K562 (cell line): ENCODE results near the gene GADD45G. TPM values are rescaled to one million over a fixed set of nuclear protein-coding genes. Genes with fewer than 3 reads are reported as not detected.

ENCODE experiments used
- ATAC-seq: fragments of 200-7000 bp; cut with Tn5 transposase; 3 replicates; pipeline ENCODE4 v1.9.1; 2020; ENCODE audit warnings: moderate library complexity
- BruUV-seq: library from RNA; stranded (reverse); fragments of 400-500 nt; replicated peaks from 2 replicates; lab custom pipeline; 2021; lab: Mats Ljungman, UMichigan
- CTCF ChIA-PET: fragments of 300-600 bp; formaldehyde crosslinking; extraction: SDS; loops from one replicate; lab custom pipeline; 2021; ENCODE audit warnings: low intra/inter-chr PET ratio; lab: Yijun Ruan, JAX
- POLR2A ChIA-PET: fragments of 300-600, 350-650 bp; sonication (Branson Sonifier 250); formaldehyde crosslinking; extraction: SDS; loops from one replicate; lab custom pipeline; 2021; ENCODE audit warnings: antibody characterized with exemption, inconsistent platforms; lab: Yijun Ruan, JAX
- DNase-seq, 4 experiments: peaks; one replicate each; pipeline versions ENCODE4 v3.0.0 to v3.0.0-alpha.2; 2011 to 2018; ENCODE audit warnings: low spot score in 3 of 4, mixed read lengths in 3 of 4; ENCODE audit errors: extremely low read depth in 1 of 4
- FAIRE-seq: peaks from 2 replicates; lab custom pipeline; 2011; peaks lifted over from hg19 to GRCh38; lab: Jason Lieb, UNC
- H2AFZ ChIP-seq: 2 replicates; pipeline ENCODE4 v1.6.0; 2011; ENCODE audit warnings: low read depth, low read length, control low read depth, inconsistent platforms
- H3K27ac ChIP-seq: fragments of 200-600 bp; 3 replicates; pipeline ENCODE4 v1.8.0; 2011; ENCODE audit warnings: low read depth, mild to moderate bottlenecking, control low read depth, inconsistent platforms, low read length, moderate library complexity, mixed read lengths; ENCODE audit errors: extremely low read depth
- H3K27me3 ChIP-seq, 2 experiments: fragments of 300-600 bp in 1 of 2; 2 replicates in 1 of 2; 3 replicates in 1 of 2; pipeline versions ENCODE4 v1.6.0 to v1.8.0; 2011; ENCODE audit warnings: inconsistent platforms in 2 of 2, low read length in 2 of 2, mild to moderate bottlenecking in 1 of 2, mixed read lengths in 1 of 2, moderate library complexity in 1 of 2; ENCODE audit not compliant: control insufficient read depth in 2 of 2, insufficient read depth in 2 of 2
- H3K36me3 ChIP-seq: fragments of 300-600 bp; 3 replicates; pipeline ENCODE4 v1.8.0; 2011; ENCODE audit warnings: mild to moderate bottlenecking, low read length, inconsistent platforms; ENCODE audit not compliant: control insufficient read depth, insufficient read depth
- H3K4me1 ChIP-seq, 2 experiments: fragments of 200-600 bp in 1 of 2; replicated peaks in 1 of 2; 2 replicates in 1 of 2; 3 replicates in 1 of 2; pipeline versions ENCODE4 v1.5.1 to v1.8.0; 2011; ENCODE audit warnings: inconsistent platforms in 2 of 2, low read length in 2 of 2, mild to moderate bottlenecking in 1 of 2, mixed read lengths in 1 of 2, moderate library complexity in 1 of 2; ENCODE audit not compliant: control insufficient read depth in 2 of 2, insufficient read depth in 2 of 2
- H3K4me2 ChIP-seq: 2 replicates; pipeline ENCODE4 v1.6.1; 2011; ENCODE audit warnings: low read length, control low read depth, inconsistent platforms, mixed read lengths; ENCODE audit not compliant: insufficient read depth
- H3K4me3 ChIP-seq: fragments of 200-600 bp; sonication (generic), shearing (Covaris generic); 2 replicates; pipeline ENCODE4 v1.5.1; 2016; ENCODE audit warnings: control low read depth, inconsistent platforms
- H3K79me2 ChIP-seq: fragments of 200-600 bp; 3 replicates; pipeline ENCODE4 v1.8.0; 2011; ENCODE audit warnings: low read length, inconsistent platforms; ENCODE audit not compliant: control insufficient read depth, insufficient read depth
- H3K9ac ChIP-seq, 2 experiments: 2 replicates each; pipeline versions ENCODE4 v1.6.0 to v1.6.1; 2011; ENCODE audit warnings: low read depth in 2 of 2, low read length in 2 of 2, control low read depth in 1 of 2, inconsistent platforms in 1 of 2, mild to moderate bottlenecking in 1 of 2, mixed read lengths in 1 of 2; ENCODE audit not compliant: insufficient read depth in 1 of 2
- H3K9me1 ChIP-seq: one replicate; pipeline ENCODE4 v1.6.0; 2011; ENCODE audit warnings: inconsistent platforms, mild to moderate bottlenecking, low read length, moderate library complexity; ENCODE audit not compliant: control insufficient read depth, insufficient read depth
- H3K9me3 ChIP-seq: replicated peaks from 2 replicates; pipeline ENCODE4 v1.5.1; 2011; ENCODE audit warnings: low read depth, low read length, inconsistent platforms; ENCODE audit not compliant: control insufficient read depth, insufficient read depth
- H4K20me1 ChIP-seq: replicated peaks from 2 replicates; pipeline ENCODE4 v1.6.1; 2011; ENCODE audit warnings: low read length, inconsistent platforms, mixed read lengths; ENCODE audit not compliant: control insufficient read depth, insufficient read depth
- CREB3 ChIP-seq: fragments of 450-650 bp; conservative IDR thresholded peaks from 2 replicates; pipeline ENCODE4 v1.6.1; 2016; ENCODE audit warnings: missing genetic modification characterization, low read depth, mild to moderate bottlenecking, missing compliant biosample characterization, moderate library complexity
- FIP1L1 ChIP-seq: fragments of 200-400 bp; formaldehyde crosslinking; IDR thresholded peaks from 2 replicates; pipeline ENCODE4 v1.6.1; 2018; ENCODE audit warnings: mild to moderate bottlenecking, low read depth, low read length; ENCODE audit not compliant: poor library complexity, severe bottlenecking
- HLTF ChIP-seq: fragments of 450-650 bp; IDR thresholded peaks from 2 replicates; pipeline ENCODE4 v1.6.1; 2016
- KDM2B ChIP-seq: fragments of 250-450 bp; sonication (Bioruptor Pico); IDR thresholded peaks from 2 replicates; pipeline ENCODE4 v1.8.0; 2021; ENCODE audit warnings: mild to moderate bottlenecking, moderate library complexity
- MTF1 ChIP-seq: fragments of 250-450 bp; sonication (Bioruptor Pico); IDR thresholded peaks from 2 replicates; pipeline ENCODE4 v1.9.0; 2021; ENCODE audit warnings: moderate library complexity, mild to moderate bottlenecking, inconsistent platforms, borderline replicate concordance
- NCOA6 ChIP-seq: fragments of 450-650 bp; IDR thresholded peaks from 2 replicates; pipeline ENCODE4 v1.6.1; 2017; ENCODE audit warnings: mild to moderate bottlenecking
- PHF8 ChIP-seq: fragments of 200-600 bp; sonication (generic); IDR thresholded peaks from 2 replicates; pipeline ENCODE4 v1.6.1; 2012; ENCODE audit warnings: mixed run types, mild to moderate bottlenecking, inconsistent platforms, low read length, moderate library complexity, borderline replicate concordance
- SIN3B ChIP-seq: fragments of 450-650 bp; IDR thresholded peaks from 2 replicates; pipeline ENCODE4 v1.6.1; 2017; ENCODE audit warnings: low read depth, mild to moderate bottlenecking, moderate library complexity
- SMARCA4 ChIP-seq: fragments of 450-650 bp; IDR thresholded peaks from 2 replicates; pipeline ENCODE4 v1.6.1; 2016
- SNRNP70 ChIP-seq: fragments of 200-400 bp; formaldehyde crosslinking; optimal IDR thresholded peaks from 2 replicates; pipeline ENCODE3; 2017; ENCODE audit warnings: low read depth, low read length
- ZKSCAN3 ChIP-seq: fragments of 250-450 bp; sonication (Bioruptor Pico); IDR thresholded peaks from 2 replicates; pipeline ENCODE4 v1.4.0; 2020
- ZNF184 ChIP-seq: sonication (generic); formaldehyde crosslinking; IDR thresholded peaks from 2 replicates; pipeline ENCODE4 v1.5.0; 2020; ENCODE audit warnings: missing genetic modification reagents
- ZNF444 ChIP-seq: fragments of 250-450 bp; sonication (Bioruptor Pico); IDR thresholded peaks from 2 replicates; pipeline ENCODE4 v1.4.0; 2020; ENCODE audit warnings: mild to moderate bottlenecking, moderate library complexity
- WGBS: fragments of 100-300 bp; shearing (Covaris generic); methylation state at CpG from one replicate; pipeline ENCODE4 v1.1.6; 2016; ENCODE audit warnings: low coverage, mixed read lengths; ENCODE audit not compliant: insufficient coverage; ENCODE audit errors: missing lambda C conversion rate; 5-methylcytosine and 5-hydroxymethylcytosine counted together
- in situ Hi-C: fragments of 300-500 bp; cut with MboI; formaldehyde crosslinking; loops from 4 replicates; pipeline ENCODE4 v1.15.0; 2018; ENCODE audit warnings: inconsistent platforms, mixed read lengths
- intact Hi-C: fragments of 100-400 bp; cut with micrococcal nuclease; formaldehyde crosslinking; loops from 2 replicates; pipeline ENCODE4 v1.14.2; 2022
- polyA plus RNA-seq, 8 experiments: library from polyadenylated mRNA; depleted of rRNA in 4 of 8; stranded (reverse) in 5 of 8; unstranded in 3 of 8; fragments of >200 nt; fragmentation: Nextera tagmentation in 2 of 8; fragmentation: Illumina TruSeq in 1 of 8; extraction: Ambion mirVana in 2 of 8; extraction: Trizol in 1 of 8; gene quantifications; 2 replicates each; pipeline versions ENCODE4 v1.2.1 to v1.2.3, GENCODE V29; 2011 to 2014; ENCODE audit warnings: inconsistent platforms in 1 of 8, missing spikeins in 1 of 8
- total RNA-seq, 7 experiments: library from RNA; depleted of rRNA in 6 of 7; stranded (reverse); fragments of >200 nt in 6 of 7; fragmentation: Illumina TruSeq in 2 of 7; extraction: Trizol in 2 of 7; gene quantifications; 2 replicates each; pipeline versions ENCODE4 v1.2.1 to v1.2.3, GENCODE V29; 2011 to 2021; ENCODE audit warnings: low replicate concordance in 1 of 7
- TF ChIP-seq, protein P1 (sequence below): fragments of 450-650 bp; IDR thresholded peaks from 2 replicates; pipeline ENCODE4 v1.7.0; 2016; ENCODE audit warnings: borderline replicate concordance
- TF ChIP-seq, protein P2 (sequence below): fragments of 250-450 bp; sonication (Bioruptor Pico); IDR thresholded peaks from 2 replicates; pipeline ENCODE4 v1.5.0; 2021; ENCODE audit warnings: mild to moderate bottlenecking, moderate library complexity

The GADD45G gene
- total and polyA plus RNA-seq, 9 of the 15 experiments (the other 6 are each of a cell fraction or from before 2014, with no cell fraction given) = 0.20 to 0.34 TPM; not detected in 7

DNA sequence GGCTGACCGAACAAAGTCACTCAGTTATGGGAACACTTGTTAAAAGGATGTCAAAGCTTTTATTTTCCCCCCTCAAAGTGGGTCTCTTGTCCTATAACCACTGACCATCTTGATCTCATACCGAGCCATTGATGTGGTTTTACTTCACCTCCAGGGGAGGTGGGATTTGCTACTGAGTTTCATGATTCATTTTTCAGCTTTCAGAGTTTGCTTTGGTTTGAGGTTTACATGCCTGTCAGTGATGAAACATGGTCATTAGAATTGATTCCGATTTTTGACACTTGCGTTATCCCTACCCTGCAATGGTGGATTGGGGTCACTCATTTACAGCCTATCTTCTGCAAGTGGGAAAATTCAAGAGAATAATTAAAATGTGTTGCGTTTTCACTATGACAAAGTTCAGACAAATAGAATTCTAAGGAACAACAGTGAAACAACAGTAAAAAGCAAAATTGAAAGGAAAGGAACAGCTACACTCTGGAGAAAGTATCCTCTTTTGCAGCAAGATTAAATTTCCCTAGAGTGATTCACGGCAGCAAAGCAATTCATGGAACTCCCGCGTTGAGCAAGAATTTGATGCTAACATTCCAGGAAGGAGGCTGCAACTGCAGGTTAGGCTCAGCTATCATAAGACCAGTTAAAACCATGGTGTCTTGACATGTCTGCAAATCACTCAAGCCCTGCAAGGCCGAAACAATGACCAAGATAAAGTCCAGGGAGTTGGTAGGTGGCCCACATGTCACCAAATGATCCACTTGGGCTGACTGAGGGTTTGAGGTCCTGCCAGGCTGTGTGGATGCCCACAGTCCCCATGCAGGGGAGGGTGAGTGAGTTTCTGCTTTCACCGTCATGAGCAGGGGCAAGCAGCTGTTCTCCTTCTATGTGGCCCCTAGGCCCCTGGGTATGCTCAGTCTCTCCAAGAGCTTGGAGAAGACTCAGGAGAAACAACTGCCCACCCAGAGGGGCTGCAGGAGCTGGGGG, 9.4 kb downstream of the GADD45G start:
- intact Hi-C loops = no loop called here
- H3K9ac ChIP-seq = no peak overlapping the region
- no peaks in the 10 kb centered on the region for H3K9me1 ChIP-seq
- CTCF ChIA-PET = no interaction called here
- ATAC-seq = no peak
- POLR2A ChIA-PET = interaction anchor here (1.0 kb wide), 1 partner anchor 9 kb away, joined by 3 read pairs; no protein-coding TSS in a partner anchor
- H3K9me3 ChIP-seq = no peaks in the 10 kb centered on the region
- no peak overlapping the region for H3K27ac ChIP-seq
- H3K4me2 ChIP-seq = no peak overlapping the region
- no peaks in the 10 kb centered on the region for H3K79me2 ChIP-seq
- no peak overlapping the region for H2AFZ ChIP-seq
- BruUV-seq = no TSS peak
- H4K20me1 ChIP-seq = no peaks in the 10 kb centered on the region
- no peaks in the 10 kb centered on the region for H3K4me1 ChIP-seq
- H3K4me3 ChIP-seq = no peak overlapping the region
- 3% methylated on average over 8 of the region's 10 CpGs for WGBS
- peaks cover 0 to 9% of the 10 kb centered on the region in 2 experiments; a peak in 1 of 5 replicates for H3K27me3 ChIP-seq
- in situ Hi-C loops = no loop called here
- DNase-seq = no peak
- no peaks in the 10 kb centered on the region for H3K36me3 ChIP-seq
- no peak for FAIRE-seq
- no peak for TF ChIP-seq ZKSCAN3 (CRISPR knock-in tag)
- no peak for TF ChIP-seq FIP1L1
- TF ChIP-seq, protein P1, sequence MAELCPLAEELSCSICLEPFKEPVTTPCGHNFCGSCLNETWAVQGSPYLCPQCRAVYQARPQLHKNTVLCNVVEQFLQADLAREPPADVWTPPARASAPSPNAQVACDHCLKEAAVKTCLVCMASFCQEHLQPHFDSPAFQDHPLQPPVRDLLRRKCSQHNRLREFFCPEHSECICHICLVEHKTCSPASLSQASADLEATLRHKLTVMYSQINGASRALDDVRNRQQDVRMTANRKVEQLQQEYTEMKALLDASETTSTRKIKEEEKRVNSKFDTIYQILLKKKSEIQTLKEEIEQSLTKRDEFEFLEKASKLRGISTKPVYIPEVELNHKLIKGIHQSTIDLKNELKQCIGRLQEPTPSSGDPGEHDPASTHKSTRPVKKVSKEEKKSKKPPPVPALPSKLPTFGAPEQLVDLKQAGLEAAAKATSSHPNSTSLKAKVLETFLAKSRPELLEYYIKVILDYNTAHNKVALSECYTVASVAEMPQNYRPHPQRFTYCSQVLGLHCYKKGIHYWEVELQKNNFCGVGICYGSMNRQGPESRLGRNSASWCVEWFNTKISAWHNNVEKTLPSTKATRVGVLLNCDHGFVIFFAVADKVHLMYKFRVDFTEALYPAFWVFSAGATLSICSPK = no peak
- TF ChIP-seq, protein P2, sequence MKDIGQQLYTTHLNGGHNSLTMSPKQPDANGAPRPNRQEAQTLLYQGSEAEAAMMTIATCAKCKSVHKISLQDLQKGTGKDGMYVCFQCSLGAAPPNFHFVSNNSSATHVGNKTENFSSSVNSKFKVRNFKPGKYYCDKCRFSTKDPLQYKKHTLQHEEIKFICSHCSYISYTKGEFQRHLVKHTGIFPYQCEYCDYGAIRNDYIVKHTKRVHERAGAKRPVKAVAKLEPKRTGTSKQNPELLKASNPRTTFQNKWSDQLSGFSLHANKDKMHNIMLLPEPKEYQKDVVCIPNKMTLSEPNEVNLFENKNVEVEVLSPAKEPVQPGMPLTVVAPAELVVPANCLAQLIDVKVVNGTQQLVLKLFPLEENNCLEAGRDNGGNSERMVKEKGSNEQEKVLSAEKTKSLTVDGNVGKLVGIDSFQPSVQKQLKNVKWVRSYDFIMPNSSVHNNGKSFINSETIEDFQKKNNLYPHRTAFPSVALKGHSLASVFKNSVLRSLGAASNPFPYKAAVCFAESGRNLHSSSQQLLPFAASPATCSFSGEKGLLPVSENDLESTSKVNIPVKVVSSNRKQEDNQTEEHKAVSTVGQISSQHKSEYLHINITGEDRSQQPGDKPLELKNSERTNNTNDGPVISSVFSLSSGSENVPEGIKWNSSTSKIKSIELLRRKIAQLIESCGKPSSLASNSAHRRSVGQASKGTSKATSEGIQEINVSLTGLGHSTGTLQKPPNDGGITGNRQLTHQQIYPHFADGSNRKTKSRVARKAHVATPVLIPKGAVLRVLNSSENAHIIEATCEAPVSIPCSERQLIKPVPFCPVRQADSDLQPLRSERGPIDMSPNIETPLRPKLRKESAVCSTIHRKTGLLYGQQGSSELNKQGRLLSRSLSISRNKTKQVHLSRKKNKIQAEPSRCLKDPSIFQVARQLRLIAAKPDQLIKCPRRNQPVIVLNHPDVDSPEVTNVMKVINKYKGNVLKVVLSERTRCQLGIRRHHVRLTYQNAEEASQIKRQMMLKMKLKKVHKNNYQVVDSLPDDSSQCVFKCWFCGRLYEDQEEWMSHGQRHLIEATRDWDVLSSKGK (CRISPR knock-in tag) = no peak
- TF ChIP-seq ZNF444 (CRISPR knock-in tag) = no peak
- no peak for TF ChIP-seq SIN3B
- TF ChIP-seq ZNF184 (CRISPR knock-in tag) = no peak
- TF ChIP-seq CREB3 (tag) = no peak
- no peak for TF ChIP-seq HLTF
- TF ChIP-seq KDM2B (CRISPR knock-in tag) = no peak
- TF ChIP-seq NCOA6 = no peak
- no peak for TF ChIP-seq MTF1 (CRISPR knock-in tag)
- TF ChIP-seq PHF8 = no peak
- TF ChIP-seq SMARCA4 = no peak
- no peak for TF ChIP-seq SNRNP70
